Activated gamma-delta T cell treated with Interleukin-2 at 50 U/mL for 16 hours (primary cell): ENCODE data around the gene BNIP5.

ENCODE experiments used
- DNase-seq: peaks from one replicate; pipeline ENCODE4 v3.0.0-alpha.2; 2020

Gene BNIP5

DNA sequence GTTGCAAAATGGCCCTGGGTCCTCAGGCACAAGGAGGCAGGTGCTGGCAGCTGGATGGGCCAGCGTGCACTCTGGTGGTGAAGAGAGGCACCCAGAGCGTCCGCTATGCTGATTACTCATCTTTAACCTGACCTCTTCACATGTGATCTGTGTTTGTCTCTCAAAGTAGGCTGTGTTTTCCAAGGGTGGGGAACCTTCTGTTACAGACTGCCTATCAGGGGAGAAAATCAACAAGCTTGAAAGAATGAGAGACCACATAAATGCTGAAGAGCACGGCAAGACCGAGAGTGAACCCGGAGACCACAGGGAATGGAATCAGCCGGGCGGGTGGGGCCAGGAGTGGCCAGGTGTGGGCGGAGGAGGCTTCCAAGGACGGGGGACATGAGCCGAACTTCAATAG lies 16.2 kb downstream of the BNIP5 start:
- no peak for DNase-seq

DNA sequence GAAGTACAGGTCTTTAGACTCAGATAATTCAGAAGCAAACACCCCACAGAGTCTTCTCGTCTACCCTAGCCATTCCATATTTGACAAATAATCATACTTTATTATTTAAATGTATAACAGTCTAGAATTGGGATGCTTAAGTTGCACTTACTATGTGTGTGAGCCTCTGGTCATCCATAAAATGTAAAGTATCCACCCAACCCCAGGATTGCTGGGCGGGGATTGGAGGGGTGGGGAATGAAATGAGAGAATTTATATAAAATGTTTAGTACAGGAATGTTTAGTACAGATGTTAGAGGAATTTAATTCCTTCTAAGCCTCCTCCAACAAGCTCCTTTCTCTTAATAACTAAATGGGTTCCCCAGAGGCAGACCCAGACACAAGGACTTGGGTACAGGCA lies 16.9 kb downstream of the BNIP5 start:
- no peak for DNase-seq

DNA sequence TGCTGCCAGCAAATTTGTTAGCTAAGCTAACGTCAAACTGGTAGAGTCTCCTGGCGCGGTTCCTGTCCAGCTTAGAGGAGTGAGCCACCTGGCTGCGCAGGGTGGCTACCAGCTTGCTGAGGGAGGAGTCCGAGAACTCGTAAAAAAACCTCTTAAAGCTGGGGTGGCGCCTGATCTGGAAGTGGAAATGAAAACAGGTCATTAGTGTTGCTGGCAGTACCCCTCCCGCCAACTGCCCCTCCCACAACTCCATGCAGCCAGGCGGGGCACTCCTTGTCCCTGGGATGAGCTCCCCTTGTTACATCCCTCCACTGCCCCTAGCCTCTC lies 17.3 kb downstream of the BNIP5 start:
- DNase-seq = no peak

DNA sequence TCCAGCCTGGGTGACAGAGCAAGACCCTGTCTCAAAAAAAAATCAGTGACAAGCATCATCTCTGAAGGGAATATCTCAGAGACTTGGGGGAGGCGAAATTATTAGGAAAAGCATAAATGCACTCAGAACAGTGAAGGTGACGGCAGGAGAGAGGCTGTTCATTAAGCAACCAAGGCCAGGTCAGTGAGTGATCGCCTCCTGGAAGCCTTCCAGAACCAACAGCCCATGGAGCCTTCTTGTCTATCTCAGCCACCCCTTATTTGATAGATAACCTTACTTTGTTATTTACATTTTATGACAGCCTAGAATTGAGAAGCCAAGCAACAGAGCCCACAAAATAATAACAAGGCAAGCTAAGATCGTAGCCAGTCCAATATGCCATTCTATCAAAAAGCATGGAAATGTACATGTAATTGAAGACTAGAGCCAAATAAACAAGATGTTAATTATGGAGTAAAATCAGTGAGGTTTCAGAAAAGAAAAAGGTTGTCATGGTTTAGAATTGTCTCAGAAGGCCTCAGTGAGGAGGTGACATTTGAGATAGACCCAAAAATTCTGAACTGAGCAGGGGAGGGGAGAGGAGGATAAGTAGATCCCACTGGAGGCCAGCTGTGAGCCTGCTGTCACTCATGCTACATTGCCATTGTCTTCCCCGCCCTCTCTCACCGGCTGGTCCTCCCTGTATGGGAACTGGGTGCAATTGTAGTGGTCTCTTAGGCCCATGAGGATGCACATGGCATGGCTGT lies 17.8 kb downstream of the BNIP5 start:
- no peak for DNase-seq

DNA sequence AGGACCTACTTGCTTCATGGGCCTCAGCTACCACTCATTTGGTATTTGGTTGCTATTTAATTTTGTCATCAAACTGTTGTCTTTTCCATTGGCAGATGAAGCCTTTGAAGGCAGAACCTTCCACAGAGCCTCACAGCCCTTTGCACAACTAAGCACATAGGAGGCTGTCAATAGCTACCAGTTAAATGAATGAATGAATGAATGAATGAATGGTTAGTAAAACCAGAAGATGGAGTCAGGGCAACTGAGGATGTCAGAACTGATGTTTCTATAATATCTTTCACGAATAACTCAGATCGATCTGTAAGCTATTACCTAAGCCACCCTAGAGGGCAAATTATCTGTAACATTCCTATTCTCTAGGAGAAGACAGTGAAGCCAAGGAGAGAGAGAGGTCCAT lies 19.1 kb downstream of the BNIP5 start:
- DNase-seq = no peak

DNA sequence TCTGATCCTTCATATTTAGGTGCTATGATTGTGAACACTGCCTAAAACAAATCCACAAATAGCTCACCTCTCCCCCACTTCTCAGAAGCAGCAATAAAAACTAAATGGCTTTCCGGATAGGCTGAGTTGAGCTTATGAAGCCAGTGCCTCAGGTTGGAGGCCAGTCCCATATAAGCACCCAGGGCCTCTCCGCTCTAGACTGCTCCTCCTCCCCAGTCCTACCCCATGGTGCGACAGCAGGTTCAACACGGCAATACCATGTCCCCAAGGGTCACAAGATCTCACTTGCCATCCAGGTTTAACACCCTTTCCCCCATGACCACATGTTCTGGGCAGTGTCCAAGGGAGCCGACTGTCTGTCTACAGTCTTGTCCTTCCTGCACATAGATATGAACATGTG lies 20.8 kb downstream of the BNIP5 start:
- DNase-seq = no peak

DNA sequence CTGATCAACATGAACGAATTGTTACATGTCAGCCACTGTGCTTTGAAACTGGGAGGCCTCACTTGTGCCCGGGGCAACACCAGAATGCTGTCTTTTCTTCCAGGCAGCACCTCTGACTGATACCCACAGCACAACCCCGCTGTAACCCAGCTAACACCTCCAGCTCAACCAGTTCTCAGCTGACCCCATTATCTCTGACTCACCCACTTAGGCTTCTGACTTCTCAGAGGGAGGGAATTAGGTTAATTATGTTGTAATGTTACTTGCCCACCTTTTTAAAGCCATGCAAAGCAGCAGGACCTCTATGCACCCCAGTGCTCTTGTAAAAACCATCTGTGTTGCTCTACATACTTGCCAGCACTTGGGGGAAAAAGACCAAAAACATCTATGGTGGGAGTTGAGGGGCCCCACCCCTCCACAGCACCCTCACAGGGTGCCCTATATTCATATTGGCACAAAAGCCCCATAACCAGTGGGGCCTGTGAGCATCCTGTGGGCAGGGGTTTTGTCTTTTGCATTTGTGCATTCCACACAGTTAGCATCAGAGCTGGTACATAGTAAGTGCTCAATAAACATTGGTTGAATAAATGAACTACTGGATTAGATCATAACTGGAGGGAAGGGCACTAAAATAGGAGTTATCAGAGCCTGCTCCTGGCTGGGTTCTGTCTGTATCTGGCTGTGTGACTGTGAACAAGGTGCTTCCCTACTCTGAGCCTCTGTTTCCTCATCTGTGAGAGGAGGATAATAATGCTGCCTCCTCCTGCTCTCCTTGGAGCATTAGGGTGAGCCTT lies 22.3 kb downstream of the BNIP5 start:
- no peak for DNase-seq

DNA sequence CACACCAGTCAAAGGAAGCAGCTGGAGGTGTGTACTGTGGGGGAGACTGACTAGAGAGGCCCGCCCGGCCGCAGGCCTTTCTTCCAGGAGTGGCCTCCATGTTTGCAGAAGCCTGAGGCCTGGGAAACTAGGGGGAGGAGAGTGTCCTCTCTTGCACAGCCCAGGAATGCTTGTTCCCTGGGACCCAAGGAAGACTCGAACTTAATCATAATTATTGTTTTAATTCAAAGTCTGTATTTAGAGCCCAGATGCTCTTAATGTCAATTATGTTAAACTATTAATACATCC lies 23.1 kb downstream of the BNIP5 start:
- no peak for DNase-seq

DNA sequence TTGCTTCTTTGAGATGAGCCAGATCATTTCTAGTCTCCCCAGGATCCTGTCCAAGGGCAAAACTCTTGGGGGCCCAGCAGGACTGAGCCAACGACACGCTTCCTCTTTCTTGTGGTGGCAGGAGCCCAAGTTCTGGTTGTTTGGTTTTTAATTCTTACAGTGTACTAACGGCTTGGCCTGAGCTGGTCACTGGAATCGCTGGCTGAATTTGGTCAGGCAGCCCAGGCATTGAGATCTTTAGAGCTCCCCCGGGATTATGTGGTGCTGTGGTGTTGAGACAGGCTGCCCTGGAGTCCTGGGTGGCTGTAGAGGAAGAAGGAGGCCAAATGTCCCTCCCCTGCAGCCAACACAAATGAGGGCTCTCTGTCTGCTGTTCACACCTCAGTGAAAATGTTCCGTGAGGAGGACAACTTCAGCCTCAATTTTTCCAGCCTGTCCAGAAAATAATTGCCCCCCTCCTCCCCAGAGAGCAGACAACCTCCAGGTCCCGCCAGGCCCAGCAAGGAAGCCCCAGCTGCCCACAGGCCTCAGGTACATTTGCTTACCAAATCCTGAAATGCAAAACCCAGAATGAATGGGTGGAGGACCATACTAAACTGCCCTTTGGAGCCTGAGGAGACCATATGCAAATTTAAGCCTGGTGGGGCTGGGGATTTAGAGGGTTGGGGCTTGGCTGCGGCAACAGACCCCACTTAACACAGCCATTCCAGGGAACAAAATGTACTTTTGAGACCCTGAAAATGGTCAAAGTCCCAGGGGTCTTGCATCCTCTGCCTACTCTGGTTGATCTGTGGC lies 23.6 kb downstream of the BNIP5 start:
- DNase-seq = no peak

DNA sequence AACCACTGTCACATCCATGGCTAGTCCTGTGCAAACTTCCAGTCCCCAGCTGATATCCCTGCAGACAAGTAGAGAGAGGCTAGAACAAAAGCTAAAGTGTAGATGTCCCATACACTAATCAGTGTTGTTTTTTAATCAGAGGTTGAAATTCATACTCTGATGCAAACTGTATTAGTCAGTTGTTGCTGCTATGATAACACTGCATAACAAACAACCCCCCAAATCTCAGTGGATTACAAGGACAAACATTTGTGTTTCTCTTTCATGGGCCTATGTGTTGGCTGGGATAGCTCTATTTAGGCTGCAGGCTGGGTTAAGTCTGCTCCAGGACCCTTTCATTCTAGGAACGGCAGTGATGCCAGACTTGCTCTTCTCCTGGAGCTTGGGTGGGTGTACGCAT lies 26.8 kb downstream of the BNIP5 start:
- DNase-seq = no peak

DNA sequence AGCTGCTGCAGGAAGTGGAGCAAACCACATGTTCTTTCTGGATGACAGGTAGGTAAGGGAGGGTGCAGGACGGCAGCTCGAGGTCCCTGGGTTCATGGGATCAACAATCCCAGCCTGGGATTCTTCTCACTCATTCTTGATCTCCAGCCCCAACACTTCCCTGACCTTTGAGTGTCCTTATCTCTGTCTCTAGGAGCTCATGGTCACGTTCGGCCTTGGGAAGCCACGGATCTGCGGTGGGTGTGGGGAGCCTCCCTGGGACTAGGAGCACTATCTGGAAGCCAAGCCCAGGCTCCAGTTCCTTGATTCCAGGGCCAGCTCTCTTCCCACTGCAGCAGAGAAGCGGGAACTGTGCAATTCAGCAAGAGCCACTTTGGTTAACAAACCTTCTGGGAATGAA lies 27.5 kb downstream of the BNIP5 start:
- DNase-seq = no peak

DNA sequence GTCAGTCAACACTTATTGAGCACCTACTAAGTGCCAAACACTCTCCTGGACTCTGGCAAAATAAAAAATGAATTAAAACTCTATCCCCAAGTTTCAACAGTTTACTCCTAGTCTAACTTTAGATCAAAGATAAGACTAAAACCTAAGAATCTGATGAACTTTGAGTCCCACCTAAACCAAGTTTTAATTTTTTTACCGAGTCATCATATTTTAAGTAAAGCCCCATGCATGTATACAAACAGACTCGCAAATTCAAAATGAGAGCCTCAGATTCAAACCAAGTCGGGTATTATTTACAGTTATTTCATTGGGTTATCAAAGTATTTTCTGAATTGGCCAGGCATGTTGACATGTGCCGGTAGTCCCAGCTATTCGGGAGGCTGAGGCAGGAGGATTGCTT lies 28.2 kb downstream of the BNIP5 start:
- DNase-seq = no peak

DNA sequence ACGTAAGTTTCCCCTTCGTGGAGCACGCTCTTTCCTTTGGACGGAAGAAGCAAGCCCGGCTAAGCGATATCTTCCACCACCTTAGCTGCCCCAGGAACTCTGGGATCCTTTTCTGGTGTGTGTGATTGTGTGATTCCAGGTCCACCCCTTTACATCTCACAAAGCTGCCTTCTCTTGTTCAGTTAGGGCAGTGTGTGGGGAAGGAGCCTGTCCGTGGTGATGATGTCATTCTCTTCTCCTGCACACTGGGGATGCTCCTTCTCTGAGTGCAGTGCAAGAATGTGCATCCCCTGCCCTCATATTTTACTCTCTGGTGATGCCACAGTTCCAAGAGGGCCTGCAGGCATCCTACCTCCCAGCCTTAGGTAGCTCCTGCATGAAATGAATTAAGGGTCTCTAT lies 30.3 kb downstream of the BNIP5 start:
- DNase-seq = no peak

DNA sequence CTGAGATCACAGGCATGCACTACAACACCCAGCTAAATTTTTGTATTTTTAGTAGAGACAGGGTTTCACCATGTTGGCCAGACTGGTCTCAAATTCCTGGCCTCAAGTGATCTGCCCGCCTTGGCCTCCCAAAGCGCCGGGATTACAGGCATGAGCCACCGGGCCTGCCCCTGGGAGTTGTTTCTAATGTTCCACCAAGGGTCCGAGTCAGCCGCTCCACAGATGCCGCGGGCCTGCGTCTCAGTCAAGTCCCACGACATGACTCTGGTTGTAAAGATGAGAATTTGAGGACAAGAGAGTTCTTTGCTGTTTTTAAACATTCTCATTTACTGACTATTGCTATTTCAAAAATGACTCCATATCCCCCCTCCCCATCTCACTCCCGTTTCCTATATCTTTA lies 30.8 kb downstream of the BNIP5 start:
- DNase-seq = no peak

DNA sequence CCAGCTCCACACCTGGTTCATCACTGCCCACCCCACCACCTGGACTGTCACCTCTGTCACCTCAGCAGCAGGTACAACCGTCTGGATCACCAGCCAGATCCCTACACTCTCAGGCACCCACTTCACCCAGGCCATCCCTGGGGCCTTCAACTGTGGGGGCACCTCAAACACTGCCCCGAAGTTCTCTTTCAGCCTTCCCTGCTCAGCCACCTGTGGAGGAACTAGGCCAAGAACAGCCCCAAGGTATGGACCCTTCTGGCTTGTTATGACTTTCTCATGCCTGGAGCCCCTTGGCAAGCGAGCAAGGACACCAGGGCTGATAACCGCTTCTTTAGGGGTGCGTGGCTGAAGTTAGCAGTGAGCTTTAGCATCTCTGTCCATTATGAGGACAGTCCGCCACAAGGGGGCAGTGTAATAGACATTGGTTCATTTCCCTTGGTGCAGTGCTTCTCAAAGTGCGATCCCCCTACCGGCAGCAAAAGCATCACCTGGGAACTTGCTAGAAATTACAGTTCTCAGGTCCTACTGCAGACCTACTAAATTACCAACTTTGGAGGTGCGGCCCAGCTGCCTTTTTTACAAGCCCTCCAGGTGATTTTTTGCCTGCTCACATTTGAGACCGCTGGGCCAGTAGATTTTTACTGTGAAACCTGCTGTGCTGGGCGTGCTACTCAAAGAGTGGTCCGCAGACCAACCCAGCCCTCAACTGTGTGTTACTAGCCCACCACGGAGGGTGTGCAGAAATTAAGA lies 34.3 kb downstream of the BNIP5 start:
- peak; percentile 97 for DNase-seq

DNA sequence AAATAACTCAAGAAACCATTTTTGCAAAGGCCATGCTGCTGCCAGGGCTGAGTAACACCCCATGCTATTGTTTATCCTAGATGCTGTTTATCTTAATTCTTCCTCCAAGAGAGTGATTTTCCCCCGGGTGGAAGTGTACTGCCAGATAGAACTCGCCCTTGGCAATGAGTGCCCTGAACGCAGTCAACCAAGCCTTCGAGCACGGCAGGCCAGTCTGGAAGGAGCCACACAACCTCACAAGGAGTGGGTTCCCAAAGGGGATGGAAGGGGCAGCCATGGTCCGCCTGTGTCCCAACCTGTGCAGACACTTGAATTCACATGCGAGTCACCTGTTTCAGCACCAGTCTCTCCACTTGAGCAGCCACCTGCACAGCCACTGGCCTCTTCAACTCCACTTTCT lies 34.9 kb downstream of the BNIP5 start:
- no peak for DNase-seq

DNA sequence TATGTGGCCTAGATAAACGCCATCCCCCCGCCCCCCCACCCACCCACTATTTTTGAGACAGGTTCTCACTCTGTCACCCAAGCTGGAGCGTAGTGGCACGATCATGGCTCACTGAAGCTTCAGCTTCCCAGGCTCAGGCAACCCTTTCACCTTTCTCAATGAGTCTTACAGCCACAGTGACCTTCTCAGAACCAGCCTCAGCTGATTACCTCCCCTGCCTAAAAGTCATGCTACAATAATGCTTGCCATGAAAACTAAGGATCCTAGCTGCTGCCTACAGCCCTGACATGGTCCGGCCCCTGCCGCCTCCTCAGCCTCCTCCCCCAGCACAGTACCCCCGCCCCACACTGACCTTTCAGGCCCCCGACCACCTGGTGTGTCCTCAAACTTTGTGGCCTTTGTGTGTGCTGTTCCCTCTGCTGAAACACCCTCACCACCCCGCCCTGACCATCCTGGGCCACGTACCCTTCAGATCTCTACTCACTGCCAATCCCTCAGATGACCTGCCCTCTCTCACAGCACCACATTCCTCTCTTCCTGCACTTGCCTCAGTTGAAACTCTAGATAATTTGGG lies 35.5 kb downstream of the BNIP5 start:
- no peak for DNase-seq

DNA sequence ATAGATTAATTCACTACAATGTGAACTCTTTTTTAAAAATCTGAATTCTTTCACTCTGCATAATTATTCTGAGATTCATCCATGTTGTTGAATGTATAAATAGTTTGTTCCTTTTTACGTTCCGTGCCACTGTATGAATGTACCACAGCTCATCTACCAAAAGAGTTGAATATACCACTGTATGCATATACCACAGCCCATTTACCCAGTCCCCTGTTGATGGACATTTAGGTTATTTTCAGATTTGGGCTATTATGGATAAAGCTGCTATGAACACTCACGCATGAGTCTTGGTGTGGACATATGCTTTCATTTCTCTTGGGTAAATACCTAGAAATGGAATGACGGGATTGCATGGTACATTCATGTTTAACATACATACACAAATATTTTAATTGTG lies 38.7 kb downstream of the BNIP5 start:
- no peak for DNase-seq

DNA sequence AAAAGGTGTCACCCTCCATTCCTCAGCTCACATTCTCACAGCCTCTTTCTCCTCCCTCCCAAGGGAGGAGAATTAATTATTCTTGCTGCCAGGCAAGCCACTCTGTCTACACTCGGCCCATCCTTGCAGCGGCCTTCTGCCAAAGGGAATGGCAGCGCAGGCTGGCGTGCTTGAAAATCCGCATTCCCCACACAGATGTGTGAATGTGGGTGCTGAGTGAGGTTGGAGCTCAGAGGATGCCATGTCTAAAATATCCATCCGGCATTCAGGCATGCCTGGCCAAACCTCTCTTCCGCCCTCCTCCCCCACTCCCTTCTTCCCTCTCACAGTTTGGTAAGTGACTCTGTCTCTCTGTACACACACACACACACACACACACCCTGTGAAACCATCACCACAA lies 39.2 kb downstream of the BNIP5 start:
- no peak for DNase-seq

DNA sequence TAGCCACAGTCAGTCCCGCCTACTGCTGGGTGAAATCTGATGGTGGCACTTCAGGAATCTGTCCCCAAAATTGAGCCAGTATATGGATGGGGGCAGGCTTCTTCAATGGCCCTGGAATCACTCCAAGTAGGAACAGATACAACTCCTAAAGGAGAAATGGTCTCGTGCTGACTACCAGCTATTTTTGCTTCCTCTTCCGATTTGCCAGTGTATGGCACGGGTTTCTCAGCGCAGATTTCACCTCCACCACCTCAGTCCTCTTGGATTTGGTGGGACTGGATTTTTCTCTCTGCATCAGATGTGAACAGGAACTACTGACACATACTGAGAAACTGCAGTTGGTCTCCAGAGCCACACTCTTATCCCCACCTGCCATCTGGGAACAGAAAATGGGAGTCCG lies 39.6 kb downstream of the BNIP5 start:
- DNase-seq = no peak

DNA sequence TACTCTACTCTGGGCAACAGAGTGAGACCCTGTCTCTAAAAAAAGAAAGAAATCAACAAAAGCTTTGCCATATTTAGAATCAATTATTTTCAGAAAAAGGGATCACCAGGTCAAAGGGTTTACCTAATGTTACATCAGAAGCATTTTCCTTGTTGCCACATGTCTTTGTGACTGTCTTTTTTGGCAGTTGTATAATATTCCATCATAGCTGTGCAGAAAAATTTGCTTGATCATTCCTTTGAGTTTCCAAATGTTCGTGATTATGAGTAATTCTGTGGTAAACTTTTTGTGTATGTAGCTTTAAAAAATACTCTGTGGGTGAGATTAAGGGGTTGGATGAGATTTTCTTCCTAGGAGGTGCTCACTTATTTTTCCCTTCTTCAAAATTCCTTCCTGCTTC lies 40.4 kb downstream of the BNIP5 start:
- DNase-seq = no peak

DNA sequence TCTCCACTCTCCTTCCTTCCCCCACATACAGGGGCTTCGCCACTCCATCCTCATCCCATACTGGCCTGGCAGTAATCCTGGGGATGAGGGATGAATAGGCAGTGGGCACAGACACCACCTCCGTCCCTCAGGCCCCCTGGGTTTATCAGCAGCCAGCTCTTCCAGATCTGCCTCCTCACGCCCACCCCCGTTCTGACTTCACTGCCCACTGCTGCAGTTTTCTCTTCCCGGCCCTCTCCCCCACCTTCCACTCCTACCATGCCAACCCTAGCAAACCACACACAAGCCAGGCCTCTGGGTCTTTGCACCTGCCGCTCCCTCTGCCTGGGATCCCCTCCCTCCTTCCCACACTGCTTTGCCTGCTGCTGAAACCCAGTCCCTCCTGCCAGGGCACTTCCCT lies 44.5 kb downstream of the BNIP5 start:
- DNase-seq = no peak
